Measurements from ENCODE around the gene KLHDC8A. TPM values are rescaled to one million over a fixed set of nuclear protein-coding genes. Genes with fewer than 3 reads are reported as not detected.

The KLHDC8A gene
- total RNA-seq, 2 experiments from 2014 or later = not detected

- Histone ChIP-seq H3K27ac (ENCODE audit: low read depth in 1 of 2, low read length in 2 of 2) (no peak overlapping the region), H3K27me3 (ENCODE audit: control insufficient read depth in 1 of 2, insufficient read depth in 2 of 2, low read length in 2 of 2) (peaks cover 0 to 15% of the 10 kb centered on the region in 2 experiments), H3K4me3 (ENCODE audit: low read length) (no peak overlapping the region), H3K36me3 (ENCODE audit: insufficient read depth, low read length) (no peaks in the 10 kb centered on the region), H3K4me1 (ENCODE audit: insufficient read depth, low read length) (peaks cover 15% of the 10 kb centered on the region), H3K9me3 (ENCODE audit: control insufficient read depth in 1 of 2, insufficient read depth in 1 of 2, low read length in 2 of 2) (no peaks in the 10 kb centered on the region)
- intact Hi-C loops (cut with DNase I, micrococcal nuclease) = no loop called here
- ChIA-PET POLR2A (no interaction called here), CTCF (no interaction called here)
- no peak for DNase-seq
- peaks cover 34% of the 10 kb centered on the region for H3K27me3 Mint-ChIP-seq
- no peaks in the 10 kb centered on the region for H3K9me3 Mint-ChIP-seq
- no peaks in the 10 kb centered on the region for H3K36me3 Mint-ChIP-seq (ENCODE audit: low read depth)
- no peak overlapping the region for H3K27ac Mint-ChIP-seq
- TF ChIP-seq, protein P1, sequence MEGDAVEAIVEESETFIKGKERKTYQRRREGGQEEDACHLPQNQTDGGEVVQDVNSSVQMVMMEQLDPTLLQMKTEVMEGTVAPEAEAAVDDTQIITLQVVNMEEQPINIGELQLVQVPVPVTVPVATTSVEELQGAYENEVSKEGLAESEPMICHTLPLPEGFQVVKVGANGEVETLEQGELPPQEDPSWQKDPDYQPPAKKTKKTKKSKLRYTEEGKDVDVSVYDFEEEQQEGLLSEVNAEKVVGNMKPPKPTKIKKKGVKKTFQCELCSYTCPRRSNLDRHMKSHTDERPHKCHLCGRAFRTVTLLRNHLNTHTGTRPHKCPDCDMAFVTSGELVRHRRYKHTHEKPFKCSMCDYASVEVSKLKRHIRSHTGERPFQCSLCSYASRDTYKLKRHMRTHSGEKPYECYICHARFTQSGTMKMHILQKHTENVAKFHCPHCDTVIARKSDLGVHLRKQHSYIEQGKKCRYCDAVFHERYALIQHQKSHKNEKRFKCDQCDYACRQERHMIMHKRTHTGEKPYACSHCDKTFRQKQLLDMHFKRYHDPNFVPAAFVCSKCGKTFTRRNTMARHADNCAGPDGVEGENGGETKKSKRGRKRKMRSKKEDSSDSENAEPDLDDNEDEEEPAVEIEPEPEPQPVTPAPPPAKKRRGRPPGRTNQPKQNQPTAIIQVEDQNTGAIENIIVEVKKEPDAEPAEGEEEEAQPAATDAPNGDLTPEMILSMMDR (IDR thresholded peaks at IDR 0.05) = no peak
- ATAC-seq (ENCODE audit: poor library complexity) = no peak
- no peak overlapping the region for H3K4me3 Mint-ChIP-seq
- H3K4me1 Mint-ChIP-seq (ENCODE audit: low read depth) = peaks cover 21% of the 10 kb centered on the region
Observed at GRCh38 chr1:205374210-205375078, 17.7 kb upstream of the KLHDC8A start.

GRCh38 chr1:205373798-205374175 lies 17.1 kb upstream of the KLHDC8A start:
- intact Hi-C loops (cut with DNase I, micrococcal nuclease) = no loop called here
- Histone ChIP-seq H3K27me3 (ENCODE audit: control insufficient read depth in 1 of 2, insufficient read depth in 2 of 2, low read length in 2 of 2) (peaks cover 0 to 11% of the 10 kb centered on the region in 2 experiments), H3K4me3 (ENCODE audit: low read length) (no peak overlapping the region), H3K9me3 (ENCODE audit: control insufficient read depth in 1 of 2, insufficient read depth in 1 of 2, low read length in 2 of 2) (no peaks in the 10 kb centered on the region), H3K4me1 (ENCODE audit: insufficient read depth, low read length) (peaks cover 15% of the 10 kb centered on the region), H3K27ac (ENCODE audit: low read depth in 1 of 2, low read length in 2 of 2) (no peak overlapping the region), H3K36me3 (ENCODE audit: insufficient read depth, low read length) (no peaks in the 10 kb centered on the region)
- Mint-ChIP-seq H3K4me1 (ENCODE audit: low read depth) (peaks cover 21% of the 10 kb centered on the region), H3K36me3 (ENCODE audit: low read depth) (no peaks in the 10 kb centered on the region), H3K27ac (no peak overlapping the region), H3K27me3 (peaks cover 30% of the 10 kb centered on the region), H3K4me3 (no peak overlapping the region), H3K9me3 (no peaks in the 10 kb centered on the region)
- ChIA-PET CTCF (no interaction called here), POLR2A (no interaction called here)
- no peak for ATAC-seq (ENCODE audit: poor library complexity)
- DNase-seq = no peak
- TF ChIP-seq, protein P1 (IDR thresholded peaks at IDR 0.05) = no peak

GRCh38 chr1:205373022-205373797 lies 16.5 kb upstream of the KLHDC8A start:
- Histone ChIP-seq H3K36me3 (ENCODE audit: insufficient read depth, low read length) (no peaks in the 10 kb centered on the region), H3K27me3 (ENCODE audit: control insufficient read depth in 1 of 2, insufficient read depth in 2 of 2, low read length in 2 of 2) (peaks cover 0 to 11% of the 10 kb centered on the region in 2 experiments), H3K4me1 (ENCODE audit: insufficient read depth, low read length) (peaks cover 15% of the 10 kb centered on the region), H3K9me3 (ENCODE audit: control insufficient read depth in 1 of 2, insufficient read depth in 1 of 2, low read length in 2 of 2) (no peaks in the 10 kb centered on the region), H3K4me3 (ENCODE audit: low read length) (no peak overlapping the region), H3K27ac (ENCODE audit: low read depth in 1 of 2, low read length in 2 of 2) (no peak overlapping the region)
- peaks cover 21% of the 10 kb centered on the region for H3K4me1 Mint-ChIP-seq (ENCODE audit: low read depth)
- ATAC-seq (ENCODE audit: poor library complexity) (no peak), DNase-seq (no peak)
- H3K36me3 Mint-ChIP-seq (ENCODE audit: low read depth) = no peaks in the 10 kb centered on the region
- intact Hi-C loops (cut with DNase I, micrococcal nuclease) = no loop called here
- ChIA-PET POLR2A (no interaction called here), CTCF (interaction anchor here (0.6 kb wide), 2 partner anchors 105 to 696 kb away, joined by 3 to 5 read pairs; no protein-coding TSS in a partner anchor)
- no peaks in the 10 kb centered on the region for H3K9me3 Mint-ChIP-seq
- H3K27ac Mint-ChIP-seq = no peak overlapping the region
- no peak overlapping the region for H3K4me3 Mint-ChIP-seq
- peaks cover 30% of the 10 kb centered on the region for H3K27me3 Mint-ChIP-seq
- TF ChIP-seq, protein P1 (IDR thresholded peaks at IDR 0.05) = no peak
